B cell (primary cell): Measurements from ENCODE around the gene ERCC4. TPM values are rescaled to one million over a fixed set of nuclear protein-coding genes. Genes with fewer than 3 reads are reported as not detected.

Experiments used
- ATAC-seq: fragments of 200-7000 bp; cut with Tn5 transposase; one replicate; pipeline ENCODE4 v1.10.0; 2021; ENCODE audit warnings: low read depth, mild to moderate bottlenecking, moderate number of reproducible peaks, moderate library complexity
- CTCF ChIA-PET: fragments of 350-600 bp; sonication (Branson Sonifier 250); formaldehyde crosslinking; loops from one replicate; lab custom pipeline; 2021; ENCODE audit warnings: antibody characterized with exemption, inconsistent platforms; lab: Charles Lee
- POLR2A ChIA-PET: fragments of 350-600 bp; sonication (Branson Sonifier 250); formaldehyde crosslinking; loops from one replicate; lab custom pipeline; 2021; ENCODE audit warnings: antibody characterized with exemption; lab: Charles Lee
- DNase-seq: peaks from one replicate; pipeline ENCODE4 v3.0.0; 2013
- H2AFZ ChIP-seq: 2 replicates; pipeline ENCODE4 v1.6.1; 2012; ENCODE audit warnings: mild to moderate bottlenecking, low read depth, low read length; ENCODE audit not compliant: insufficient read depth, poor library complexity, severe bottlenecking
- H3K27ac ChIP-seq, 2 donors: 1 replicate in 1 of 2; 2 replicates in 1 of 2; pipeline ENCODE4 v1.5.1; 2012 to 2013; ENCODE audit warnings: low read length in 2 of 2, mild to moderate bottlenecking in 2 of 2, moderate library complexity in 1 of 2
- H3K27me3 ChIP-seq, 4 experiments: fragments of 200-600 bp in 1 of 4; sonication (generic) in 1 of 4; replicated peaks in 1 of 4; 1 replicate in 2 of 4; 2 replicates in 2 of 4; pipeline versions ENCODE4 v1.6.1 to v1.7.0; 2013 to 2016; ENCODE audit warnings: low read length in 3 of 4, mild to moderate bottlenecking in 2 of 4, mixed read lengths in 1 of 4, moderate library complexity in 1 of 4; ENCODE audit not compliant: insufficient read depth in 4 of 4, control insufficient read depth in 3 of 4; ENCODE audit errors: control extremely low read depth in 1 of 4
- H3K36me3 ChIP-seq, 2 experiments: replicated peaks in 1 of 2; 1 replicate in 1 of 2; 2 replicates in 1 of 2; pipeline versions ENCODE4 v1.6.1 to v1.7.1; 2013; ENCODE audit warnings: low read length in 1 of 2; ENCODE audit not compliant: insufficient read depth in 2 of 2, control insufficient read depth in 1 of 2; ENCODE audit errors: control extremely low read depth in 1 of 2, extremely low read depth in 1 of 2
- H3K4me1 ChIP-seq, 2 donors: fragments of 200-600 bp in 1 of 2; sonication (generic) in 1 of 2; 1 replicate in 1 of 2; 2 replicates in 1 of 2; pipeline versions ENCODE4 v1.5.1 to v1.6.1; 2013 to 2017; ENCODE audit warnings: low read length in 2 of 2; ENCODE audit not compliant: control insufficient read depth in 2 of 2, insufficient read depth in 2 of 2
- H3K4me2 ChIP-seq: replicated peaks from 2 replicates; pipeline ENCODE3; 2012; ENCODE audit warnings: mild to moderate bottlenecking, low read depth, low read length; ENCODE audit not compliant: poor library complexity, severe bottlenecking
- H3K4me3 ChIP-seq, 5 experiments: fragments of 200-600 bp in 1 of 5; sonication (generic) in 1 of 5; 1 replicate in 3 of 5; 2 replicates in 2 of 5; pipeline versions ENCODE4 v1.5.1 to v1.7.0; 2011 to 2016; ENCODE audit warnings: low read length in 4 of 5, mild to moderate bottlenecking in 4 of 5, low read depth in 2 of 5, control low read depth in 1 of 5, moderate library complexity in 1 of 5; ENCODE audit not compliant: insufficient read depth in 1 of 5; ENCODE audit errors: control extremely low read depth in 1 of 5, extremely low read depth in 1 of 5
- H3K79me2 ChIP-seq: fragments of 200-600 bp; sonication (generic); one replicate; pipeline ENCODE4 v1.6.0; 2016; ENCODE audit warnings: low read length; ENCODE audit not compliant: control insufficient read depth, insufficient read depth
- H3K9ac ChIP-seq: fragments of 200-600 bp; sonication (generic); 2 replicates; pipeline ENCODE4 v1.6.1; 2017; ENCODE audit warnings: mild to moderate bottlenecking, low read length, moderate library complexity
- H3K9me3 ChIP-seq, 3 donors: one replicate each; pipeline versions ENCODE4 v1.6.1 to v1.7.1; 2013; ENCODE audit warnings: low read length in 2 of 3; ENCODE audit not compliant: control insufficient read depth in 2 of 3, insufficient read depth in 1 of 3; ENCODE audit errors: control extremely low read depth in 1 of 3
- H4K20me1 ChIP-seq: 2 replicates; pipeline ENCODE4 v1.6.0; 2012; ENCODE audit warnings: mild to moderate bottlenecking, low read length; ENCODE audit not compliant: insufficient read depth, control insufficient read depth, poor library complexity, severe bottlenecking
- H3K27ac Mint-ChIP-seq: one replicate; pipeline ENCODE4 v1.8.0; 2021; ENCODE audit warnings: mixed read lengths
- H3K27me3 Mint-ChIP-seq: one replicate; pipeline ENCODE4 v1.8.0; 2021; ENCODE audit warnings: mixed read lengths
- H3K4me1 Mint-ChIP-seq: one replicate; pipeline ENCODE4 v1.8.0; 2021; ENCODE audit warnings: mixed read lengths
- H3K4me3 Mint-ChIP-seq: one replicate; pipeline ENCODE4 v1.8.0; 2021; ENCODE audit warnings: mixed read lengths
- H3K9me3 Mint-ChIP-seq: one replicate; pipeline ENCODE4 v1.8.0; 2022; ENCODE audit warnings: mixed read lengths; ENCODE audit not compliant: insufficient read depth
- CTCF ChIP-seq: fragments of 200-600 bp; IDR thresholded peaks from one replicate; pipeline ENCODE4 v1.8.0; 2022; ENCODE audit warnings: antibody characterized with exemption, mild to moderate bottlenecking
- EZH2 ChIP-seq: IDR thresholded peaks from 2 replicates; pipeline ENCODE4 v1.6.1; 2012; ENCODE audit warnings: borderline replicate concordance, low read depth, mild to moderate bottlenecking, moderate library complexity, low read length; ENCODE audit not compliant: insufficient read depth, poor library complexity, severe bottlenecking
- WGBS: methylation state at CpG from one replicate; pipeline ENCODE4 v1.1.5; 2013; ENCODE audit warnings: missing lambda C conversion rate; ENCODE audit not compliant: insufficient coverage; 5-methylcytosine and 5-hydroxymethylcytosine counted together
- intact Hi-C: fragments of 100-400 bp; cut with micrococcal nuclease; formaldehyde crosslinking; loops from one replicate; pipeline ENCODE4 v1.10.0; 2022
- polyA plus RNA-seq: library from polyadenylated mRNA; depleted of rRNA; stranded (reverse); fragments of >200 nt; gene quantifications from 2 replicates; pipeline ENCODE4 v1.2.3, GENCODE V29; 2012
- total RNA-seq, 2 donors: library from RNA; stranded (reverse); fragments of 120-200 nt in 1 of 2; gene quantifications; 1 replicate in 1 of 2; 2 replicates in 1 of 2; pipeline versions ENCODE4 v1.2.3 to v1.2.4, GENCODE V29; 2013 to 2022

Gene ERCC4
- total and polyA plus RNA-seq, 2 donors (not counting 1 experiment from before 2014, with no cell fraction given) = 1.0 to 11.9 TPM

GRCh38 chr16:13937411-13937810 lies 17.5 kb downstream of the ERCC4 start:
- H3K9me3 ChIP-seq = no peaks in the 10 kb centered on the region
- H3K4me1 Mint-ChIP-seq = no peaks in the 10 kb centered on the region
- H3K4me3 Mint-ChIP-seq = no peak overlapping the region
- no peak overlapping the region for H3K9ac ChIP-seq
- WGBS = 100% methylated on average over 3 of the region's 5 CpGs
- no peak overlapping the region for H3K4me3 ChIP-seq
- no peaks in the 10 kb centered on the region for H3K27me3 Mint-ChIP-seq
- no peak overlapping the region for H3K4me2 ChIP-seq
- DNase-seq (no peak), ATAC-seq (no peak)
- no peaks in the 10 kb centered on the region for H3K79me2 ChIP-seq
- intact Hi-C loops = no loop called here
- H3K27me3 ChIP-seq = no peaks in the 10 kb centered on the region
- TF ChIP-seq EZH2 (no peak), CTCF (no peak)
- H3K27ac ChIP-seq = no peak overlapping the region
- POLR2A ChIA-PET = no interaction called here
- no peak overlapping the region for H2AFZ ChIP-seq
- no peaks in the 10 kb centered on the region for H3K4me1 ChIP-seq
- H4K20me1 ChIP-seq = no peaks in the 10 kb centered on the region
- no peaks in the 10 kb centered on the region for H3K9me3 Mint-ChIP-seq
- H3K27ac Mint-ChIP-seq = no peak overlapping the region
- CTCF ChIA-PET = interaction anchor here (5.0 kb wide), 1 partner anchor 14 kb away, joined by 25 read pairs; no protein-coding TSS in a partner anchor
- H3K36me3 ChIP-seq = peaks cover 0 to 38% of the 10 kb centered on the region in 2 experiments

GRCh38 chr16:13938480-13938879 lies 18.5 kb downstream of the ERCC4 start:
- ChIA-PET CTCF (interaction anchor here (0.7 to 1.2 kb wide), 2 partner anchors 15 to 668 kb away, joined by 3 to 4 read pairs; no protein-coding TSS in a partner anchor), POLR2A (no interaction called here)
- Histone ChIP-seq H3K9ac (no peak overlapping the region), H3K4me3 (no peak overlapping the region), H3K4me2 (no peak overlapping the region), H4K20me1 (no peaks in the 10 kb centered on the region), H3K36me3 (peaks cover 0 to 38% of the 10 kb centered on the region in 2 experiments), H3K27ac (no peak overlapping the region), H2AFZ (no peak overlapping the region), H3K4me1 (no peaks in the 10 kb centered on the region), H3K79me2 (no peaks in the 10 kb centered on the region), H3K27me3 (no peaks in the 10 kb centered on the region), H3K9me3 (no peaks in the 10 kb centered on the region)
- Mint-ChIP-seq H3K27me3 (no peaks in the 10 kb centered on the region), H3K4me1 (no peaks in the 10 kb centered on the region), H3K4me3 (no peak overlapping the region), H3K27ac (no peak overlapping the region), H3K9me3 (no peaks in the 10 kb centered on the region)
- ATAC-seq = no peak
- 92% methylated on average over 1 of the region's 4 CpGs for WGBS
- no peak for TF ChIP-seq CTCF
- TF ChIP-seq EZH2 = no peak
- intact Hi-C loops = no loop called here
- DNase-seq = no peak
